ENCODE measurements around the gene LHFPL3.

- TF ChIP-seq TCF7 (IDR thresholded peaks at IDR 0.05; ENCODE audit: low read depth), result no peak
- no peak for TF ChIP-seq REST (IDR thresholded peaks at IDR 0.05; ENCODE audit: borderline replicate concordance in 1 of 2, low read depth in 1 of 2, low read length in 2 of 2)
- TF ChIP-seq CTCF (CRISPR knock-in tag; IDR thresholded peaks at IDR 0.05), result no peak
- TF ChIP-seq ZNF407 (CRISPR knock-in tag; IDR thresholded peaks at IDR 0.05; ENCODE audit: not compliant biosample characterization), result no peak
- no peak for TF ChIP-seq ZNF747 (CRISPR knock-in tag; IDR thresholded peaks at IDR 0.05; ENCODE audit: borderline replicate concordance)
- TF ChIP-seq MATR3 (CRISPR knock-in tag; IDR thresholded peaks at IDR 0.05), result no peak
- TF ChIP-seq ETS1 (CRISPR knock-in tag; IDR thresholded peaks at IDR 0.05), result no peak
- no peak for TF ChIP-seq NR3C1 (CRISPR knock-in tag; IDR thresholded peaks at IDR 0.05)
- no peak for TF ChIP-seq MTA3 (CRISPR knock-in tag; IDR thresholded peaks at IDR 0.05)
These were observed 314.2 kb downstream of the LHFPL3 start for GRCh38 chr7:104642560-104642959.
